ENCODE results near the gene CAPN2.

- TF ChIP-seq CTCF (conservative IDR thresholded peaks at IDR 0.05) (no peak), EZH2 (IDR thresholded peaks at IDR 0.05; ENCODE audit: low read depth) (no peak)
These were observed 1.9 kb upstream of the CAPN2 start for GRCh38 chr1:223710179-223711133.
